Lower leg skin (tissue), 3 donors: Measurements from ENCODE around the gene PCGF3.

Experiments
- CTCF ChIP-seq, 3 donors: fragments of 450-650 bp; IDR thresholded peaks; one replicate each; pipeline ENCODE4 v1.5.1; 2016; ENCODE audit warnings: antibody characterized with exemption in 3 of 3, mild to moderate bottlenecking in 3 of 3, moderate library complexity in 2 of 3
- POLR2A ChIP-seq, 2 donors: fragments of 450-650 bp; IDR thresholded peaks; one replicate each; pipeline ENCODE4 v1.6.1; 2016 to 2017; ENCODE audit warnings: antibody characterized with exemption in 2 of 2, mild to moderate bottlenecking in 1 of 2, moderate library complexity in 1 of 2

DNA sequence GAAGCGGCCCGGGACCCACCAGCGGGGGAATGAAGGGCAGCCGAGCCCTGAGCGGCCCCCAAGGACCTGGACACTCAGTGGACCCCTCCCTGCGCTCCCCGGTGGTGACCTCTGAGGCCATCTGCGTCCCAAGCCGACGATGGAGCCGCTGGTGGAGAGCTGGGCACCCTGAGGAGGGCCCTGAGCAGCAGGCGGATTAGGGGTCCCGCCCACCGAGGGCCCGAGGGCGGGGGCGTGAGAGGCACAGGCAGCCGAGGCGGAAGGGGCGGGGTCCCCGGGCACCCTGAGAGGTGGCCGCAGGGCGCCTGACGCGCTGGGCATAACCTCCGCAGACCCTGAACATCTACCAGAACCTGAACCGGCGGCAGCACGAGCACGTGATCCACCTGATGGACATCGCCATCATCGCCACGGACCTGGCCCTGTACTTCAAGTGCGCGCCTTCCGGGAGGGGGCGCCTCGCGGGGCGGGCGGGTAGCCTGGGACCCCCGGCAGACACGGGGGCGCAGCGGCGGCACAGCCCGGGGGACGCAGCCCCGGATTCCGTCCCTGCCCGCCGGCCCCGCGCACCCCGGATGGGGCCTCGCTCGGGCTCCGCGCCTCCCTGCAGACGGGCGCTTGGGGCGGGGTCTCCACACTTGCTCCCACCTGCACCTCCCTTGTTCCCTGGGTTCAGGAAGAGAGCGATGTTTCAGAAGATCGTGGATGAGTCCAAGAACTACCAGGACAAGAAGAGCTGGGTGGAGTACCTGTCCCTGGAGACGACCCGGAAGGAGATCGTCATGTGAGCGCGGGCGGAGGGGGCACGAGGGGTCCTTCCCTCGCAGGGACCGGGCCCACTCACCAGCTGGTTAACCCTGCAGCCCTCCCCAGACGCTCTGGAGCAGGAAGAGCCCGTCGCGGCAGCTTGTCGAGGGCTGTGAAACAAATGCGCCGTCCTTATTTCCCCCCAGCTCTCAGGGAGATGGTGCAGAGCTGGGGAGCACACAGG lies 41.9 kb upstream of the PCGF3 start:
- TF ChIP-seq POLR2A (IDR thresholded peaks at IDR 0.05) (no peak), CTCF (IDR thresholded peaks at IDR 0.05) (no peak)
